OCI-LY3 (cell line): ENCODE results near the gene CLSTN2.

ENCODE experiments used
- H2AFZ ChIP-seq: fragments of 200-600, 300-600 bp; shearing (Covaris generic); 2 replicates; pipeline ENCODE4 v1.6.0; 2014; ENCODE audit warnings: antibody characterized with exemption, low read depth, low read length
- H3K27ac ChIP-seq: fragments of 200-600, 300-600 bp; sonication (generic); 2 replicates; pipeline ENCODE4 v1.5.1; 2014; ENCODE audit warnings: mild to moderate bottlenecking, low read length, moderate library complexity, mixed read lengths
- H3K27me3 ChIP-seq: fragments of 200-600, 300-600 bp; sonication (generic); 2 replicates; pipeline ENCODE4 v1.6.1; 2014; ENCODE audit warnings: low read depth, low read length, mixed read lengths
- H3K36me3 ChIP-seq: fragments of 200-600, 300-600 bp; sonication (generic); replicated peaks from 2 replicates; pipeline ENCODE3; 2014; ENCODE audit warnings: low read depth, low read length, mixed read lengths
- H3K4me1 ChIP-seq: fragments of 300-600, 200-600 bp; sonication (generic); 2 replicates; pipeline ENCODE4 v1.6.1; 2014; ENCODE audit warnings: low read length, mixed read lengths
- H3K4me2 ChIP-seq: fragments of 200-600, 300-600 bp; sonication (generic); 2 replicates; pipeline ENCODE4 v1.6.1; 2014; ENCODE audit warnings: low read length, mixed read lengths
- H3K4me3 ChIP-seq: fragments of 300-600, 200-600 bp; sonication (generic); 2 replicates; pipeline ENCODE4 v1.5.1; 2014; ENCODE audit warnings: antibody characterized with exemption, mild to moderate bottlenecking, low read length, moderate library complexity
- H3K79me2 ChIP-seq: fragments of 300-600, 200-600 bp; shearing (Covaris generic); 2 replicates; pipeline ENCODE4 v1.6.1; 2014; ENCODE audit warnings: mild to moderate bottlenecking, low read length, mixed read lengths
- H3K9ac ChIP-seq: fragments of 300-600, 200-600 bp; shearing (Covaris generic); 2 replicates; pipeline ENCODE4 v1.6.0; 2014; ENCODE audit warnings: mild to moderate bottlenecking, low read length, moderate library complexity
- H3K9me3 ChIP-seq: fragments of 200-600, 300-600 bp; shearing (Covaris generic); 2 replicates; pipeline ENCODE4 v1.6.1; 2014; ENCODE audit warnings: low read length, mixed read lengths; ENCODE audit not compliant: insufficient read depth
- H4K20me1 ChIP-seq: fragments of 200-600, 300-600 bp; sonication (generic); 2 replicates; pipeline ENCODE4 v1.6.1; 2016; ENCODE audit warnings: low read length, mixed read lengths; ENCODE audit not compliant: insufficient read depth
- CTCF ChIP-seq: fragments of 200-600, 300-600 bp; sonication (generic); IDR thresholded peaks from 2 replicates; pipeline ENCODE4 v1.5.1; 2014; ENCODE audit warnings: antibody characterized with exemption, low read length, low read depth
- EZH2phosphoT487 ChIP-seq: fragments of 200-600 bp; shearing (Covaris generic); IDR thresholded peaks from 2 replicates; pipeline ENCODE4 v1.6.1; 2018; ENCODE audit warnings: antibody characterized with exemption, mixed run types, low read depth

The CLSTN2 gene

GRCh38 chr3:140163159-140163763 is 228.3 kb downstream of the CLSTN2 start:
- H3K27me3 ChIP-seq: no peaks in the 10 kb centered on the region
- no peaks in the 10 kb centered on the region for H4K20me1 ChIP-seq
- H3K36me3 ChIP-seq: no peaks in the 10 kb centered on the region
- H3K4me3 ChIP-seq: no peak overlapping the region
- TF ChIP-seq EZH2phosphoT487 (no peak), CTCF (no peak)
- no peaks in the 10 kb centered on the region for H3K4me1 ChIP-seq
- H3K9me3 ChIP-seq: no peaks in the 10 kb centered on the region
- no peak overlapping the region for H3K27ac ChIP-seq
- H3K4me2 ChIP-seq: no peak overlapping the region
- H3K9ac ChIP-seq: no peak overlapping the region
- no peak overlapping the region for H2AFZ ChIP-seq
- H3K79me2 ChIP-seq: no peaks in the 10 kb centered on the region

GRCh38 chr3:140164156-140164555 is 229.2 kb downstream of the CLSTN2 start:
- Histone ChIP-seq H2AFZ (no peak overlapping the region), H3K9ac (no peak overlapping the region), H3K4me3 (no peak overlapping the region), H3K4me1 (no peaks in the 10 kb centered on the region), H3K27ac (no peak overlapping the region), H4K20me1 (no peaks in the 10 kb centered on the region), H3K4me2 (no peak overlapping the region), H3K9me3 (no peaks in the 10 kb centered on the region), H3K27me3 (no peaks in the 10 kb centered on the region), H3K79me2 (no peaks in the 10 kb centered on the region), H3K36me3 (no peaks in the 10 kb centered on the region)
- TF ChIP-seq EZH2phosphoT487 (no peak), CTCF (no peak)

- H3K36me3 ChIP-seq: no peaks in the 10 kb centered on the region
- H3K9ac ChIP-seq: no peak overlapping the region
- H3K4me3 ChIP-seq: no peak overlapping the region
- no peak overlapping the region for H3K27ac ChIP-seq
- no peak overlapping the region for H2AFZ ChIP-seq
- no peaks in the 10 kb centered on the region for H4K20me1 ChIP-seq
- H3K9me3 ChIP-seq: no peaks in the 10 kb centered on the region
- no peaks in the 10 kb centered on the region for H3K4me1 ChIP-seq
- no peaks in the 10 kb centered on the region for H3K27me3 ChIP-seq
- no peak overlapping the region for H3K4me2 ChIP-seq
- no peak for TF ChIP-seq CTCF
- no peak for TF ChIP-seq EZH2phosphoT487
- no peaks in the 10 kb centered on the region for H3K79me2 ChIP-seq
Observed at GRCh38 chr3:140164922-140165590, 230.1 kb downstream of the CLSTN2 start.

GRCh38 chr3:140165781-140166180 is 230.8 kb downstream of the CLSTN2 start:
- no peak overlapping the region for H3K9ac ChIP-seq
- H2AFZ ChIP-seq: no peak overlapping the region
- no peak overlapping the region for H3K4me3 ChIP-seq
- no peak overlapping the region for H3K4me2 ChIP-seq
- H3K27ac ChIP-seq: no peak overlapping the region
- H3K27me3 ChIP-seq: no peaks in the 10 kb centered on the region
- TF ChIP-seq EZH2phosphoT487: no peak
- TF ChIP-seq CTCF: no peak
- H4K20me1 ChIP-seq: no peaks in the 10 kb centered on the region
- no peaks in the 10 kb centered on the region for H3K36me3 ChIP-seq
- H3K9me3 ChIP-seq: no peaks in the 10 kb centered on the region
- peaks cover 6% of the 10 kb centered on the region for H3K4me1 ChIP-seq
- no peaks in the 10 kb centered on the region for H3K79me2 ChIP-seq
